ENCODE measurements around the gene HACD2.

GRCh38 chr3:123543950-123544349, 40.9 kb downstream of the HACD2 start:
- no peak for TF ChIP-seq EZH2phosphoT487 (IDR thresholded peaks at IDR 0.05; ENCODE audit: insufficient read depth, low read depth)
- no peak for TF ChIP-seq EZH2 (IDR thresholded peaks at IDR 0.05; ENCODE audit: insufficient read depth, poor library complexity, severe bottlenecking)

Data from GM23248 (cell line).